ENCODE results near the gene AGAP1.

GRCh38 chr2:235958221-235958930, 464.5 kb downstream of the AGAP1 start:
- TF ChIP-seq, protein P1, sequence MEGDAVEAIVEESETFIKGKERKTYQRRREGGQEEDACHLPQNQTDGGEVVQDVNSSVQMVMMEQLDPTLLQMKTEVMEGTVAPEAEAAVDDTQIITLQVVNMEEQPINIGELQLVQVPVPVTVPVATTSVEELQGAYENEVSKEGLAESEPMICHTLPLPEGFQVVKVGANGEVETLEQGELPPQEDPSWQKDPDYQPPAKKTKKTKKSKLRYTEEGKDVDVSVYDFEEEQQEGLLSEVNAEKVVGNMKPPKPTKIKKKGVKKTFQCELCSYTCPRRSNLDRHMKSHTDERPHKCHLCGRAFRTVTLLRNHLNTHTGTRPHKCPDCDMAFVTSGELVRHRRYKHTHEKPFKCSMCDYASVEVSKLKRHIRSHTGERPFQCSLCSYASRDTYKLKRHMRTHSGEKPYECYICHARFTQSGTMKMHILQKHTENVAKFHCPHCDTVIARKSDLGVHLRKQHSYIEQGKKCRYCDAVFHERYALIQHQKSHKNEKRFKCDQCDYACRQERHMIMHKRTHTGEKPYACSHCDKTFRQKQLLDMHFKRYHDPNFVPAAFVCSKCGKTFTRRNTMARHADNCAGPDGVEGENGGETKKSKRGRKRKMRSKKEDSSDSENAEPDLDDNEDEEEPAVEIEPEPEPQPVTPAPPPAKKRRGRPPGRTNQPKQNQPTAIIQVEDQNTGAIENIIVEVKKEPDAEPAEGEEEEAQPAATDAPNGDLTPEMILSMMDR (IDR thresholded peaks at IDR 0.05 in 8 of 11, conservative IDR thresholded peaks at IDR 0.05 in 3 of 11): no peak
- no peak for TF ChIP-seq POLR2AphosphoS5 (IDR thresholded peaks at IDR 0.05)
- no peak for TF ChIP-seq POLR2A (IDR thresholded peaks at IDR 0.05)

Data from spleen (tissue), 7 donors.